Measurements from ENCODE around the gene MANEAL.

GRCh38 chr1:37831809-37832208 lies 38.2 kb downstream of the MANEAL start:
- no peak for TF ChIP-seq ZBTB7A (tag by site-specific recombination; IDR thresholded peaks at IDR 0.05; ENCODE audit: low read depth)
- TF ChIP-seq ZNF112 (tag by site-specific recombination; IDR thresholded peaks at IDR 0.05), result no peak
- no peak for TF ChIP-seq CTCF (tag by site-specific recombination; IDR thresholded peaks at IDR 0.05)
- no peak for TF ChIP-seq REST (tag by site-specific recombination; IDR thresholded peaks at IDR 0.05)
- TF ChIP-seq ZNF830 (tag by site-specific recombination; IDR thresholded peaks at IDR 0.05; ENCODE audit: low read depth), result no peak
- no peak for TF ChIP-seq HOXA7 (CRISPR knock-in tag; IDR thresholded peaks at IDR 0.05; ENCODE audit: borderline replicate concordance)
- TF ChIP-seq PRDM6 (tag by site-specific recombination; IDR thresholded peaks at IDR 0.05), result no peak
- TF ChIP-seq ZBTB44 (tag by site-specific recombination; IDR thresholded peaks at IDR 0.05), result no peak
- TF ChIP-seq PRDM4 (tag by site-specific recombination; IDR thresholded peaks at IDR 0.05), result no peak
- TF ChIP-seq YY1 (tag by site-specific recombination; IDR thresholded peaks at IDR 0.05), result no peak
- no peak for TF ChIP-seq ZNF26 (tag by site-specific recombination; IDR thresholded peaks at IDR 0.05)
